GM12865 (cell line): ENCODE results near the gene TMEM121B.

Experiments
- DNase-seq: peaks from one replicate; pipeline ENCODE4 v3.0.0; 2010; ENCODE audit warnings: low read depth
- H3K4me3 ChIP-seq: 2 replicates; pipeline ENCODE4 v1.5.1; 2011; ENCODE audit warnings: mild to moderate bottlenecking, low read depth, low read length, control low read depth
- CTCF ChIP-seq: IDR thresholded peaks from 2 replicates; pipeline ENCODE4 v1.5.1; 2011; ENCODE audit warnings: low read length, control low read depth, low read depth, inconsistent platforms; ENCODE audit not compliant: insufficient read depth; ENCODE audit errors: missing control alignments

Gene TMEM121B

GRCh38 chr22:17102297-17102667 is 18.9 kb downstream of the TMEM121B start:
- no peak for TF ChIP-seq CTCF
- no peak for DNase-seq
- H3K4me3 ChIP-seq: no peak overlapping the region

GRCh38 chr22:17101475-17102296 is 19.5 kb downstream of the TMEM121B start:
- no peak for TF ChIP-seq CTCF
- H3K4me3 ChIP-seq: no peak overlapping the region
- DNase-seq: no peak

GRCh38 chr22:17100621-17101020 is 20.5 kb downstream of the TMEM121B start:
- DNase-seq: no peak
- TF ChIP-seq CTCF: no peak
- no peak overlapping the region for H3K4me3 ChIP-seq

GRCh38 chr22:17098379-17098819 is 22.8 kb downstream of the TMEM121B start:
- TF ChIP-seq CTCF: no peak
- peak; percentile 28 for DNase-seq
- H3K4me3 ChIP-seq: no peak overlapping the region

GRCh38 chr22:17097701-17098100 is 23.5 kb downstream of the TMEM121B start:
- no peak for TF ChIP-seq CTCF
- no peak overlapping the region for H3K4me3 ChIP-seq
- no peak for DNase-seq

GRCh38 chr22:17097062-17097461 is 24.1 kb downstream of the TMEM121B start:
- H3K4me3 ChIP-seq: no peak overlapping the region
- no peak for DNase-seq
- no peak for TF ChIP-seq CTCF

- no peak for TF ChIP-seq CTCF
- no peak overlapping the region for H3K4me3 ChIP-seq
- no peak for DNase-seq
Observed at GRCh38 chr22:17096071-17096470, 25.1 kb downstream of the TMEM121B start.
